Type B pancreatic cell (in vitro differentiated cells): ENCODE results near the gene CABYR. TPM values are rescaled to one million over a fixed set of nuclear protein-coding genes. Genes with fewer than 3 reads are reported as not detected.
A peak's percentile ranks its signal among the peaks of the same experiment; 100 is the strongest.

Source experiments
- DNase-seq: peaks from one replicate; pipeline ENCODE4 v3.0.0; 2021; ENCODE audit warnings: mixed read lengths; ENCODE audit not compliant: unreplicated experiment; ENCODE audit errors: extremely low spot score
- H3K27ac Mint-ChIP-seq: 2 replicates; pipeline ENCODE4 v1.8.0; 2021; ENCODE audit warnings: mild to moderate bottlenecking, mixed read lengths
- H3K27me3 Mint-ChIP-seq: 2 replicates; pipeline ENCODE4 v1.8.0; 2021; ENCODE audit warnings: mixed read lengths
- H3K36me3 Mint-ChIP-seq: 2 replicates; pipeline ENCODE4 v1.8.0; 2021; ENCODE audit warnings: mixed read lengths
- H3K4me1 Mint-ChIP-seq: one replicate; pipeline ENCODE4 v1.8.0; 2021; ENCODE audit warnings: mixed read lengths; ENCODE audit not compliant: unreplicated experiment
- H3K4me3 Mint-ChIP-seq: 2 replicates; pipeline ENCODE4 v1.8.0; 2021; ENCODE audit warnings: mild to moderate bottlenecking, mixed read lengths
- H3K9me3 Mint-ChIP-seq: 2 replicates; pipeline ENCODE4 v1.8.0; 2021; ENCODE audit warnings: mixed read lengths
- CTCF ChIP-seq: fragments of 200-600 bp; sonication (generic); conservative IDR thresholded peaks from 2 replicates; pipeline ENCODE4 v1.5.0; 2021; ENCODE audit warnings: antibody characterized with exemption, mild to moderate bottlenecking
- long read RNA-seq: library from polyadenylated mRNA; unstranded; transcript quantifications from one replicate; pipeline ENCODE4 v2.0.0, GENCODE V29; 2020
- total RNA-seq: library from RNA; stranded (reverse); gene quantifications from 2 replicates; pipeline ENCODE4 v1.2.1, GENCODE V29; 2021; ENCODE audit warnings: low replicate concordance

The CABYR gene, protein sequence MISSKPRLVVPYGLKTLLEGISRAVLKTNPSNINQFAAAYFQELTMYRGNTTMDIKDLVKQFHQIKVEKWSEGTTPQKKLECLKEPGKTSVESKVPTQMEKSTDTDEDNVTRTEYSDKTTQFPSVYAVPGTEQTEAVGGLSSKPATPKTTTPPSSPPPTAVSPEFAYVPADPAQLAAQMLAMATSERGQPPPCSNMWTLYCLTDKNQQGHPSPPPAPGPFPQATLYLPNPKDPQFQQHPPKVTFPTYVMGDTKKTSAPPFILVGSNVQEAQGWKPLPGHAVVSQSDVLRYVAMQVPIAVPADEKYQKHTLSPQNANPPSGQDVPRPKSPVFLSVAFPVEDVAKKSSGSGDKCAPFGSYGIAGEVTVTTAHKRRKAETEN
- total RNA-seq = 7.8 and 8.6 TPM in 2 replicates
- long read RNA-seq, transcript CABYR-203 (6 exons, 1,414 nt) = major isoform, 5 of 18 reads
- long read RNA-seq, partial matches to known transcripts = 8 of 18 reads
- long read RNA-seq, other reads (novel, unspliced or antisense) = 2 of 18 reads

DNA sequence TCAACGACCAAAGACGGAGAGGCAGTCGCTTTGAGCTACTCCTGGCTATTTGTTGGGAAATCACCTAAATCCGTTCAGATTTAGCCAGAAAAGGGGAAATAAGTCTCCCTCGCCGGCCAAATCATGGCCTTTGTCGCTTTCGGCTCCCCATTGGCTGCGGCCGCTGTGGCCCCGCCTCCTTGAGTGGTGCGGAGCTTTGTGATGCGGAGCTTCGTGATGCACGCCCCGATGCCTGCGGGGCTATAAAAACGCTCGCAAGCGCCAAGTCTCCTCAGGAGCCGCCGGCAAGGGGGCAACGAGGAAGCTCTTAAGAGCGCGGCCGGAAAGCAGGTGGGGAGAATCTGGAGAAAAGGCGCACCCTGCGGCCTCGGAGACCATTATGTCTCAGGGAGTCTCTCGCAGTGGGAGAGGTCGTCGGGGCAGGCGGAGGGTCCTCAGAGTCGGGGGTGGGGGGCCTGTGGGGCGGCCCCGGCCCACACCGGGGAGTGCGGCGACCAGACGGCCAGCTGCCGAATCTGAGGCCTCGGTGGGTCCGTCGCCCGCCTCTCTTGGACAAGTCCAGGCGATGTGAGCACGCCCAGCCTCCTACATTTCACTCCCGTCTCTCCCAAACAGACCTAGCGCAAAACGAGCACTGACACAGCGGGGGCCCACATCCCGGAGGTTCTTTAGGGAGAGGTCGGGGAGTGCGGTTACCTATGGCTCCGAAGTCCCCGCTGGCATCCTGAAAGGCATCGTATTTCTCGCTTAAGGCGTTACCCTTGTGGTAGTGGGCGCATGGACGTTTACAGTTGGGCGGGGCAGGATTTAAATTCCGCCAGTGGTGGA, at the start of gene CABYR:
Gene CABYR (plus strand): TSS at position 274 of the 828 bp plus-strand sequence. CDS start 4,053 bp downstream, outside the sequence.
- Mint-ChIP-seq H3K27me3 (no peaks in the 10 kb centered on the region), H3K4me1 (peaks cover 20% of the 10 kb centered on the region), H3K36me3 (peaks cover 2% of the 10 kb centered on the region), H3K27ac (peak within 1 kb of the TSS; percentile 96), H3K4me3 (peak within 1 kb of the TSS; percentile 96), H3K9me3 (peaks cover 5% of the 10 kb centered on the region)
- DNase-seq = peak; percentile 85
- peak; percentile 38 for TF ChIP-seq CTCF

- H3K27ac Mint-ChIP-seq = no peak overlapping the region
- no peak for TF ChIP-seq CTCF
- H3K36me3 Mint-ChIP-seq = peaks cover 26% of the 10 kb centered on the region
- H3K27me3 Mint-ChIP-seq = no peaks in the 10 kb centered on the region
- no peak overlapping the region for H3K4me3 Mint-ChIP-seq
- no peak for DNase-seq
- peaks cover 14% of the 10 kb centered on the region for H3K4me1 Mint-ChIP-seq
- H3K9me3 Mint-ChIP-seq = no peaks in the 10 kb centered on the region
Measured at GRCh38 chr18:24089076-24089475, 49.8 kb upstream of the CABYR start.

DNA sequence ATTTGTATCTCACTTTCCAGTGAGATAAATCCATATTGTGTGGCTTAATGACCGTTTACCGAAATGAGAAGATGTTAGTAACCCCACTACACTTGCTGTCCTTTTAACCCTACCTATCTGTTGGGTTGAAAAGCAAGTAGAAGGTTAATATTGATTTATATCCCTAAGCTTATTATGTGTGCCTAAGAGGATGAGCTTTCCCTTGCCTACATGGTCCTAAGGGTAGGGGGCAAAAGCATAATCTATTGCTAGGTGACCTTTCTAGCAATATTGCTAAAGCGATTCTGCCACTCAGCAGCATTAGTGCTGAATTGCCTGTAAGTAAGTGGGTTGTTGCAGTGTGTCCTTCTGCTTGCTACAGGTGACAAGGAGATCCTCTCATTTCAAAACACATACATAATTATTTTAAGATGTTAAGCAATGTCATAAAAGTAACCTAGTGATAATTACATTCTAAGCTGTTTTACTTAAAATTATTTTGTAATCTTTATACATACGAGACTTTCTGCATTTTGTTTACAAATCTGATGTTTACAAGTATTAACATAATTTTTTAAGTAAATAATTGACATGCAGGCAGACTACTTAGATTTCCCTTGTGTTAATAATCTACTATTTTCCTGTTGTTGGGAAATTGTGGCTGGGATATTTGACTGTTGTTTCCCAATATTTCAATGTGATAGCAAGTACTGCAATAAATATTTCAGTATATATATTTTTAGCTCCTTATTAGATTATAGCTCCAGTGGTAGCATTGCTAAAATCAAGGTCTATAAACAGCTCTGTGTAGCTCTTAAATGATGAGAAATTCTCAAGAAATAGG, 49.1 kb upstream of the CABYR start:
- Mint-ChIP-seq H3K4me1 (peaks cover 14% of the 10 kb centered on the region), H3K36me3 (peaks cover 30% of the 10 kb centered on the region), H3K4me3 (no peak overlapping the region), H3K27me3 (no peaks in the 10 kb centered on the region), H3K27ac (no peak overlapping the region), H3K9me3 (no peaks in the 10 kb centered on the region)
- TF ChIP-seq CTCF = no peak
- DNase-seq = no peak

- peaks cover 14% of the 10 kb centered on the region for H3K4me1 Mint-ChIP-seq
- H3K27ac Mint-ChIP-seq = no peak overlapping the region
- peaks cover 34% of the 10 kb centered on the region for H3K36me3 Mint-ChIP-seq
- no peak overlapping the region for H3K4me3 Mint-ChIP-seq
- TF ChIP-seq CTCF = no peak
- no peaks in the 10 kb centered on the region for H3K27me3 Mint-ChIP-seq
- DNase-seq = no peak
- H3K9me3 Mint-ChIP-seq = no peaks in the 10 kb centered on the region
Measured at GRCh38 chr18:24090876-24091275, 48.0 kb upstream of the CABYR start.

GRCh38 chr18:24094561-24094960, 44.3 kb upstream of the CABYR start:
- no peak for TF ChIP-seq CTCF
- H3K4me1 Mint-ChIP-seq = no peaks in the 10 kb centered on the region
- H3K27me3 Mint-ChIP-seq = no peaks in the 10 kb centered on the region
- H3K4me3 Mint-ChIP-seq = no peak overlapping the region
- H3K27ac Mint-ChIP-seq = no peak overlapping the region
- DNase-seq = no peak
- H3K9me3 Mint-ChIP-seq = no peaks in the 10 kb centered on the region
- H3K36me3 Mint-ChIP-seq = peaks cover 27% of the 10 kb centered on the region
